ENCODE measurements around the gene ACIN1. TPM values are rescaled to one million over a fixed set of nuclear protein-coding genes. Genes with fewer than 3 reads are reported as not detected.

The ACIN1 gene
- total and polyA plus RNA-seq, 9 of the 15 experiments (the other 6 are each of a cell fraction or from before 2014, with no cell fraction given) = 5.0 to 196 (median 129) TPM

- TF ChIP-seq NCOA1 (IDR thresholded peaks at IDR 0.05; ENCODE audit: low read depth) = no peak; the same call in 1 of the 2 replicates
- TF ChIP-seq SP1 (CRISPR knock-in tag; IDR thresholded peaks at IDR 0.05) = peak; percentile 63; the same call in 1 of the 2 replicates
- TF ChIP-seq NRF1 (conservative IDR thresholded peaks at IDR 0.05 in 1 of 2, IDR thresholded peaks at IDR 0.05 in 1 of 2) = peak; percentile 83 to 85
- TF ChIP-seq ZNF586 (CRISPR knock-in tag; conservative IDR thresholded peaks at IDR 0.05) = no peak
- TF ChIP-seq, protein P1, sequence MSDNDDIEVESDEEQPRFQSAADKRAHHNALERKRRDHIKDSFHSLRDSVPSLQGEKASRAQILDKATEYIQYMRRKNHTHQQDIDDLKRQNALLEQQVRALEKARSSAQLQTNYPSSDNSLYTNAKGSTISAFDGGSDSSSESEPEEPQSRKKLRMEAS (CRISPR knock-in tag; IDR thresholded peaks at IDR 0.05) = no peak
- no peak for TF ChIP-seq PURB (CRISPR knock-in tag; IDR thresholded peaks at IDR 0.05; ENCODE audit: low read depth)
- TF ChIP-seq ESRRA (IDR thresholded peaks at IDR 0.05; ENCODE audit: borderline replicate concordance, low read depth) = peak; percentile 35; the same call in 1 of the 2 replicates
- TF ChIP-seq ZNF23 (CRISPR knock-in tag; IDR thresholded peaks at IDR 0.05) = no peak
- TF ChIP-seq TCF7 (IDR thresholded peaks at IDR 0.05; ENCODE audit: borderline replicate concordance) = no peak
- no peak for TF ChIP-seq FUS (optimal IDR thresholded peaks at IDR 0.05; ENCODE audit: low read depth, low read length)
- TF ChIP-seq HMG20A (CRISPR knock-in tag; conservative IDR thresholded peaks at IDR 0.05) = no peak
- TF ChIP-seq DLX4 (CRISPR knock-in tag; IDR thresholded peaks at IDR 0.05) = no peak
- TF ChIP-seq SRSF3 (IDR thresholded peaks at IDR 0.05; ENCODE audit: insufficient read depth, low read length) = no peak
- no peak for TF ChIP-seq RBM25 (IDR thresholded peaks at IDR 0.05; ENCODE audit: low read depth, low read length, severe bottlenecking)
- no peak for TF ChIP-seq SRSF1 (IDR thresholded peaks at IDR 0.05; ENCODE audit: low read depth, low read length)
- TF ChIP-seq IRF1 (CRISPR knock-in tag; IDR thresholded peaks at IDR 0.05; ENCODE audit: borderline replicate concordance) = no peak
- TF ChIP-seq ZZZ3 (IDR thresholded peaks at IDR 0.05) = peak; percentile 85; the same call in 1 of the 2 replicates
- peak; percentile 3 for TF ChIP-seq MEIS2 (IDR thresholded peaks at IDR 0.05; ENCODE audit: partially characterized antibody)
- TF ChIP-seq PHB (CRISPR knock-in tag; IDR thresholded peaks at IDR 0.05) = 0 out of 2 replicates have a peak, but pooled peaks have one; percentile 78
- TF ChIP-seq, protein P2, sequence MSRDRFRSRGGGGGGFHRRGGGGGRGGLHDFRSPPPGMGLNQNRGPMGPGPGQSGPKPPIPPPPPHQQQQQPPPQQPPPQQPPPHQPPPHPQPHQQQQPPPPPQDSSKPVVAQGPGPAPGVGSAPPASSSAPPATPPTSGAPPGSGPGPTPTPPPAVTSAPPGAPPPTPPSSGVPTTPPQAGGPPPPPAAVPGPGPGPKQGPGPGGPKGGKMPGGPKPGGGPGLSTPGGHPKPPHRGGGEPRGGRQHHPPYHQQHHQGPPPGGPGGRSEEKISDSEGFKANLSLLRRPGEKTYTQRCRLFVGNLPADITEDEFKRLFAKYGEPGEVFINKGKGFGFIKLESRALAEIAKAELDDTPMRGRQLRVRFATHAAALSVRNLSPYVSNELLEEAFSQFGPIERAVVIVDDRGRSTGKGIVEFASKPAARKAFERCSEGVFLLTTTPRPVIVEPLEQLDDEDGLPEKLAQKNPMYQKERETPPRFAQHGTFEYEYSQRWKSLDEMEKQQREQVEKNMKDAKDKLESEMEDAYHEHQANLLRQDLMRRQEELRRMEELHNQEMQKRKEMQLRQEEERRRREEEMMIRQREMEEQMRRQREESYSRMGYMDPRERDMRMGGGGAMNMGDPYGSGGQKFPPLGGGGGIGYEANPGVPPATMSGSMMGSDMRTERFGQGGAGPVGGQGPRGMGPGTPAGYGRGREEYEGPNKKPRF (IDR thresholded peaks at IDR 0.05; ENCODE audit: low read depth, low read length) = no peak
- TF ChIP-seq, protein P3, sequence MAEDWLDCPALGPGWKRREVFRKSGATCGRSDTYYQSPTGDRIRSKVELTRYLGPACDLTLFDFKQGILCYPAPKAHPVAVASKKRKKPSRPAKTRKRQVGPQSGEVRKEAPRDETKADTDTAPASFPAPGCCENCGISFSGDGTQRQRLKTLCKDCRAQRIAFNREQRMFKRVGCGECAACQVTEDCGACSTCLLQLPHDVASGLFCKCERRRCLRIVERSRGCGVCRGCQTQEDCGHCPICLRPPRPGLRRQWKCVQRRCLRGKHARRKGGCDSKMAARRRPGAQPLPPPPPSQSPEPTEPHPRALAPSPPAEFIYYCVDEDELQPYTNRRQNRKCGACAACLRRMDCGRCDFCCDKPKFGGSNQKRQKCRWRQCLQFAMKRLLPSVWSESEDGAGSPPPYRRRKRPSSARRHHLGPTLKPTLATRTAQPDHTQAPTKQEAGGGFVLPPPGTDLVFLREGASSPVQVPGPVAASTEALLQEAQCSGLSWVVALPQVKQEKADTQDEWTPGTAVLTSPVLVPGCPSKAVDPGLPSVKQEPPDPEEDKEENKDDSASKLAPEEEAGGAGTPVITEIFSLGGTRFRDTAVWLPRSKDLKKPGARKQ (CRISPR knock-in tag; IDR thresholded peaks at IDR 0.05) = no peak
- TF ChIP-seq FOXP1 (CRISPR knock-in tag; IDR thresholded peaks at IDR 0.05) = no peak
- TF ChIP-seq HOXB6 (CRISPR knock-in tag; IDR thresholded peaks at IDR 0.05; ENCODE audit: borderline replicate concordance) = no peak
Observed at GRCh38 chr14:23095196-23096108, 516 bp upstream of the ACIN1 start, which contains the start of gene C14orf119 (continued).

Data from K562 (cell line).